ENCODE results near the gene TCF4. TPM values are rescaled to one million over a fixed set of nuclear protein-coding genes. Genes with fewer than 3 reads are reported as not detected.

The TCF4 gene
- total and polyA plus RNA-seq, 2 experiments from 2014 or later: 77.7 to 89.2 TPM

- peaks cover 3% of the 10 kb centered on the region for H3K27me3 Mint-ChIP-seq (ENCODE audit: insufficient read depth, low read depth, poor library complexity)
- H3K4me3 Mint-ChIP-seq: no peak overlapping the region
- DNase-seq (ENCODE audit: low spot score) (no peak), ATAC-seq (no peak)
- no peaks in the 10 kb centered on the region for H3K27me3 ChIP-seq (ENCODE audit: insufficient read depth)
- no peaks in the 10 kb centered on the region for H3K36me3 ChIP-seq (ENCODE audit: insufficient read depth)
- H2AFZ ChIP-seq: no peak overlapping the region
- peaks cover 64% of the 10 kb centered on the region for H3K4me1 ChIP-seq (ENCODE audit: insufficient read depth)
- peak overlapping the region; percentile 46; the same call in 1 of the 2 replicates for H3K4me2 ChIP-seq
- H3K4me1 Mint-ChIP-seq: peaks cover 67% of the 10 kb centered on the region
- H3F3A ChIP-seq (replicated peaks; ENCODE audit: low read depth): no peaks in the 10 kb centered on the region
- no peak overlapping the region for H3K27ac ChIP-seq (ENCODE audit: low read depth)
- H3K9me2 ChIP-seq (ENCODE audit: insufficient read depth): no peaks in the 10 kb centered on the region
- H3K9me3 Mint-ChIP-seq: no peaks in the 10 kb centered on the region
- H3K79me2 ChIP-seq (replicated peaks; ENCODE audit: insufficient read depth): peaks cover 7% of the 10 kb centered on the region
- H3K4me3 ChIP-seq: no peak overlapping the region
- no peaks in the 10 kb centered on the region for H4K20me1 ChIP-seq (replicated peaks; ENCODE audit: insufficient read depth)
- no peak overlapping the region for H3K27ac Mint-ChIP-seq
- TF ChIP-seq STAT1 (IDR thresholded peaks at IDR 0.05; ENCODE audit: unreplicated experiment) (no peak), POLR2AphosphoS5 (IDR thresholded peaks at IDR 0.05; ENCODE audit: low read depth) (no peak)
- H3K36me3 Mint-ChIP-seq (ENCODE audit: low read depth): no peaks in the 10 kb centered on the region
Observed at GRCh38 chr18:55346387-55346786, 241.6 kb downstream of the TCF4 start.

- ATAC-seq: no peak
- peaks cover 7% of the 10 kb centered on the region for H3K79me2 ChIP-seq (replicated peaks; ENCODE audit: insufficient read depth)
Observed at GRCh38 chr18:55345103-55345950, 242.7 kb downstream of the TCF4 start.

More at GRCh38 chr18:55345103-55345950, 242.7 kb downstream of the TCF4 start:
- Histone ChIP-seq H3K27me3 (ENCODE audit: insufficient read depth) (no peaks in the 10 kb centered on the region), H3K4me2 (no peak overlapping the region), H3F3A (replicated peaks; ENCODE audit: low read depth) (no peaks in the 10 kb centered on the region), H4K20me1 (replicated peaks; ENCODE audit: insufficient read depth) (no peaks in the 10 kb centered on the region), H3K4me1 (ENCODE audit: insufficient read depth) (peaks cover 53% of the 10 kb centered on the region), H3K9me2 (ENCODE audit: insufficient read depth) (no peaks in the 10 kb centered on the region), H2AFZ (no peak overlapping the region), H3K27ac (ENCODE audit: low read depth) (no peak overlapping the region), H3K4me3 (no peak overlapping the region), H3K36me3 (ENCODE audit: insufficient read depth) (no peaks in the 10 kb centered on the region)
- no peaks in the 10 kb centered on the region for H3K27me3 Mint-ChIP-seq (ENCODE audit: insufficient read depth, low read depth, poor library complexity)
- no peak overlapping the region for H3K4me3 Mint-ChIP-seq
- H3K4me1 Mint-ChIP-seq: peaks cover 64% of the 10 kb centered on the region
- TF ChIP-seq NANOG (IDR thresholded peaks at IDR 0.05; ENCODE audit: borderline replicate concordance) (no peak), EZH2phosphoT487 (IDR thresholded peaks at IDR 0.05; ENCODE audit: unreplicated experiment) (no peak), CREB1 (CRISPR knock-in tag; IDR thresholded peaks at IDR 0.05; ENCODE audit: low read depth) (no peak), ETS1 (IDR thresholded peaks at IDR 0.05) (no peak), EZH2 (IDR thresholded peaks at IDR 0.05; ENCODE audit: low read depth, unreplicated experiment) (no peak), ZNF462 (CRISPR knock-in tag; IDR thresholded peaks at IDR 0.05) (no peak), CTCF (conservative IDR thresholded peaks at IDR 0.05; ENCODE audit: low read depth in 2 of 2) (no peak)
- no peak overlapping the region for H3K27ac Mint-ChIP-seq
- DNase-seq (ENCODE audit: low spot score): no peak
- no peaks in the 10 kb centered on the region for H3K36me3 Mint-ChIP-seq (ENCODE audit: low read depth)
- H3K9me3 Mint-ChIP-seq: no peaks in the 10 kb centered on the region

Measured in GM23338 (cell line).